ENCODE results near the gene IL1RL1.

DNA sequence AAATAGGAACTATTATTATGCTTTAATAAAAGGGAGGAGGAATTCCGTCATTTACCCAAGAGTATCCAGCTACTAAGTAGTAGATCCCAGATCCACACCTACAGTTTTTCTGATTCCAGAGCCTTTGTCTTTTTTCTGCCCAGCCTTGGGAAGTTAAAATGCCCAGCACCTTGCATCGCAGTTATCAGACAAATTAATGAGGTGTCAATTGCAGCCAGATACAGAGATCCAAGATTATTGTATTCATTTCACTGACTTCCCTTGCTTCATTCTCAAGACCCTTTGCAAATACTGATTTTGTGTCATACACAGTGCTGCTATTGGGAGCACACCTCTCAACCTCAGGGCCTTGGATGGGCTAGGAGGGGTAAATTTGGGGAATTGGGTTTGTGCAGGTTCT lies 45.4 kb downstream of the IL1RL1 start:
- TF ChIP-seq, protein P1, sequence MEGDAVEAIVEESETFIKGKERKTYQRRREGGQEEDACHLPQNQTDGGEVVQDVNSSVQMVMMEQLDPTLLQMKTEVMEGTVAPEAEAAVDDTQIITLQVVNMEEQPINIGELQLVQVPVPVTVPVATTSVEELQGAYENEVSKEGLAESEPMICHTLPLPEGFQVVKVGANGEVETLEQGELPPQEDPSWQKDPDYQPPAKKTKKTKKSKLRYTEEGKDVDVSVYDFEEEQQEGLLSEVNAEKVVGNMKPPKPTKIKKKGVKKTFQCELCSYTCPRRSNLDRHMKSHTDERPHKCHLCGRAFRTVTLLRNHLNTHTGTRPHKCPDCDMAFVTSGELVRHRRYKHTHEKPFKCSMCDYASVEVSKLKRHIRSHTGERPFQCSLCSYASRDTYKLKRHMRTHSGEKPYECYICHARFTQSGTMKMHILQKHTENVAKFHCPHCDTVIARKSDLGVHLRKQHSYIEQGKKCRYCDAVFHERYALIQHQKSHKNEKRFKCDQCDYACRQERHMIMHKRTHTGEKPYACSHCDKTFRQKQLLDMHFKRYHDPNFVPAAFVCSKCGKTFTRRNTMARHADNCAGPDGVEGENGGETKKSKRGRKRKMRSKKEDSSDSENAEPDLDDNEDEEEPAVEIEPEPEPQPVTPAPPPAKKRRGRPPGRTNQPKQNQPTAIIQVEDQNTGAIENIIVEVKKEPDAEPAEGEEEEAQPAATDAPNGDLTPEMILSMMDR (conservative IDR thresholded peaks at IDR 0.05; ENCODE audit: low read length), result no peak
- TF ChIP-seq EZH2phosphoT487 (IDR thresholded peaks at IDR 0.05; ENCODE audit: borderline replicate concordance, low read depth, low read length), result no peak
